GM12874 (cell line): ENCODE data around the gene PLD1.

Experiments
- TF ChIP-seq, protein P1 (sequence below): IDR thresholded peaks from 2 replicates; pipeline ENCODE4 v1.5.1; 2011; ENCODE audit warnings: low read depth, mild to moderate bottlenecking, control low read depth, low read length, moderate library complexity; ENCODE audit not compliant: insufficient read depth

PLD1 gene

DNA sequence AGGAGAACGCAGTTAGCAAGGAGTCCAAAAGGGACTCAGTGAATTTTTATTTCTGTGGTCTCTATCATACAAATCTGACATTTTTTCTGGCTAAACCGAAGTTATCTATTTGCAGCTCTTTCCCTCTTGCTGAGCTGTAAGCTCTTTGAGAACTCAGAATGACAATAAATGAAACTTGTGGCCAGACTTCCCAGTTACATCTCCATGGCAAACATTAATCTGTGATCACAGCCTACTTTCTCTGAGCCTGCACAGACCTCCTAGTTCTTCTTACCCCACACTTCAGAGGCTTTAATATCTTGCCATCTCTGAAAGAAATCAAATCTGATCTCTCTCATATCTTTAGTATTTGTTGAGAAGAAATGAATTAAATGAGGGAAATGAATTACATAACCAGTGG lies 58.0 kb downstream of the PLD1 start:
- TF ChIP-seq, protein P1, sequence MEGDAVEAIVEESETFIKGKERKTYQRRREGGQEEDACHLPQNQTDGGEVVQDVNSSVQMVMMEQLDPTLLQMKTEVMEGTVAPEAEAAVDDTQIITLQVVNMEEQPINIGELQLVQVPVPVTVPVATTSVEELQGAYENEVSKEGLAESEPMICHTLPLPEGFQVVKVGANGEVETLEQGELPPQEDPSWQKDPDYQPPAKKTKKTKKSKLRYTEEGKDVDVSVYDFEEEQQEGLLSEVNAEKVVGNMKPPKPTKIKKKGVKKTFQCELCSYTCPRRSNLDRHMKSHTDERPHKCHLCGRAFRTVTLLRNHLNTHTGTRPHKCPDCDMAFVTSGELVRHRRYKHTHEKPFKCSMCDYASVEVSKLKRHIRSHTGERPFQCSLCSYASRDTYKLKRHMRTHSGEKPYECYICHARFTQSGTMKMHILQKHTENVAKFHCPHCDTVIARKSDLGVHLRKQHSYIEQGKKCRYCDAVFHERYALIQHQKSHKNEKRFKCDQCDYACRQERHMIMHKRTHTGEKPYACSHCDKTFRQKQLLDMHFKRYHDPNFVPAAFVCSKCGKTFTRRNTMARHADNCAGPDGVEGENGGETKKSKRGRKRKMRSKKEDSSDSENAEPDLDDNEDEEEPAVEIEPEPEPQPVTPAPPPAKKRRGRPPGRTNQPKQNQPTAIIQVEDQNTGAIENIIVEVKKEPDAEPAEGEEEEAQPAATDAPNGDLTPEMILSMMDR, result no peak

DNA sequence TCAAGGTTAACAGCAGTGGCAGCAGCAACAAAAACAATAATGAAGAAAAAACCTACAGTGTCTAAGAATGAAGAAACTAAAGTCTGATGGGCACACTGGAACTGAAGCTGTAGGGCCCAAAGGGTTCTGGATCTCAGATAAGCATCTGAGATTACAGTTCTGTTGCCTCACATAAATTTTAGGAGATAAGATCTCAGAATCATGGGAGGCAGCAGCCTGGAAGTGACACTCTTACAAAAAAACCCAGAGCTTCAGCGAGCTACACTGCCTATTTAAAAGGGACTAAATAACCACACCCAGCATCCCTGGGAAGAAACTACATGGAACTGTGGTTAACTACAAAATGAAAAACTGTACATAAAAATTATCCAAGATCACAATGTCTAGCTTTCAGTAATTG lies 61.2 kb downstream of the PLD1 start:
- TF ChIP-seq, protein P1, result no peak

DNA sequence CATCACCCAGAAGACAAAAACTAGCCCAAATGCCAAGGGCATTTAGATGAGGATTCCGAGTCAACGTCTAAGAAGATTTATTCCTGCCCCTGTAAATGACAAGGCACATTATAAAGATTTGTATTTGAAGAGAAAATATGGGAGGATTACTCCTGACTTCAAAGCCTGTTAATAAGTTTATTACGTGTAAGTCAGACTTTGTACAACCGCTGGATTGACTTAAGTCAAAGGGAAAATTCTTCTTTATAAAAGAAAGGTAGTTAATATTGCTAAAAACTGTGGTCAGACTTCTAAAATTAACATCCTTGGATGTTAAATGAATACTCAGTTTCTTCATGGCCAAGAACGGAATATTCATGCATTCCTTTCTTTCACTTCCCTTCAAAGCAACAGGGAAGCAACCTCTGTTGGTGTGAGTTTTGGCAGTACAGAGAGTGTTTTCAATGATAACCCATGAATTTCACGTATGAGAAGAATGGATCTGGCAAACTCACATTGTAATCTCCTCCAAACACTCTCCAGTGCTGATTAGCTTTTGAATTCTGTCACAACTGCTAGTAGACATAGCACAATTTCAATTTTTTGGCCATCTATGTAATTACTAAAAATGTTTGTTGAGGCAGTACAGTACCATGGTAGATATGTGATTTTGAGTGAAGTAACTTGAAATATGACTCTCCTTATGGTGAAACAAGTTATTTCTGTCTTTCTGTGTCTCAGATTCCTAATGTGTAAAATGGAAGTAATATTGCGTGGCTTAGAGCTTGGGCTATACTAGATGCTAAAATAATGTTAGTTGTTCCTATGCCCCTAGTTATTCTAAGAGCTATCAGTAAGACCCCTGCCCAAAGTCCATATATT lies 62.0 kb downstream of the PLD1 start:
- TF ChIP-seq, protein P1, result no peak

DNA sequence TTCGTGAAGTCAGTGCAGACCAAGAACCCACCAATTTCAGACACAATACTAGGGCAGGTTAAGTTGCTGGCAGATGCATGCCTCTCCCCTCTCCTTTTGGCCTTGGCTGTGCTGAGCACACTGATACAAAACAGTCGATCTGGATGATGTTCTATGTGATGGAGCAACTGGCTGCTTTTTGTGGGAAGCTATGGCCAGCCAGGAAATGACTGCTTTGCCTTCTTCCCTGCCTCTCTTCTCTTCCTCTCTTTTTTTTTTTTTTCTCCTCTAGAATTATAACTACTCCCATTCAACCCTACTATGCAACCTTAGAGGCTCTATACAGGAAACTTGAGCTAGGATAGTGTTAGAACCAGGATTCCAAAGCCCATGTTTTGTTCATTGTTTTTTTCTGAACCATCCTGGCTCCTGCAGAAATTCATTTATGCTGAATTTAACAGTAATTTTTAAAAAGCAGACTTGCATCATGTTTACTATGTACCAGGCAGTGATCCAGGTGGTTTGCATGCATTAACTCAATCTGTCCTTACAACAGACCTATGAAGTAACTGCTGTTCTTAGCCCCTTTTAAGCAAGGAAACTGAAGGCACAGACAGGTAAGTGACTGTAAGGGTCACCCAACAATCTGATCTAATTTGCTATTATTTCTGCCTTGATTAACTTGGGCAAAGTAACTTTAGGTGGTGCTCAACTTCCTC lies 62.9 kb downstream of the PLD1 start:
- TF ChIP-seq, protein P1, result no peak

DNA sequence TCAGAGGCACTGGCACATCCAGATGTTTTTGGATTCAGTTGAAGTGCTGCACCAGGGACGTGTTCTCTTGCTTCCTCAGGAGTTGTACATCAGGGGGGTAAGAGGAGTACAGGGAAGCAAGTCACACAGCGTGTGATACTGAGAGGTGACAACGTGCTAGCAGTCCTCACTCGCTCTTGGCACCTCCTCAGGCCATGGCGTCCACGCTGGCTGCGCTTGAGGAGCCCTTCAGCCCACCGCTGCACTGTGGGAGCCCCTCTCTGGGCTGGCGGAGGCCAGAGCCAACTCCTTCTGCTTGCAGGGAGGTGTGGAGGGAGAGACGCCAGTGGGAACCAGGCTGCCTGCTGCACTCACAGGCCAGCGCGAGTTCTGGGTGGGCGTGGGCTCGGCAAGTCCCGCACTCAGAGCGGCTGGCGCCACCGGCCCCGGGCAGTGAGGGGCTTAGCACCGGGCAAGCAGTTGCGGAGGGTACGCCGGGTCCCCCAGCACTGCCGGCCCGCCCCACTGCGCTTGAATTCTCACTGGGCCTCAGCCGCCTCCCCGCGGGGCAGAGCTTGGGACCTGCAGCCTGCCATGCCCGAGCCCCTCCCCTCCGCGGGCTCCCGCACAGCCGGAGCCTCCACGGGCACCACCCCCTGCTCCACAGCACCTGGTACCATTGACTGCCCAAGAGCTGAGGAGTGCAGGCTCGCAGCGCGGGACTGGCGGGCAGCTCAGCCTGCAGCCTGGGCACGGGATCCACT lies 64.5 kb downstream of the PLD1 start:
- TF ChIP-seq, protein P1, result no peak

DNA sequence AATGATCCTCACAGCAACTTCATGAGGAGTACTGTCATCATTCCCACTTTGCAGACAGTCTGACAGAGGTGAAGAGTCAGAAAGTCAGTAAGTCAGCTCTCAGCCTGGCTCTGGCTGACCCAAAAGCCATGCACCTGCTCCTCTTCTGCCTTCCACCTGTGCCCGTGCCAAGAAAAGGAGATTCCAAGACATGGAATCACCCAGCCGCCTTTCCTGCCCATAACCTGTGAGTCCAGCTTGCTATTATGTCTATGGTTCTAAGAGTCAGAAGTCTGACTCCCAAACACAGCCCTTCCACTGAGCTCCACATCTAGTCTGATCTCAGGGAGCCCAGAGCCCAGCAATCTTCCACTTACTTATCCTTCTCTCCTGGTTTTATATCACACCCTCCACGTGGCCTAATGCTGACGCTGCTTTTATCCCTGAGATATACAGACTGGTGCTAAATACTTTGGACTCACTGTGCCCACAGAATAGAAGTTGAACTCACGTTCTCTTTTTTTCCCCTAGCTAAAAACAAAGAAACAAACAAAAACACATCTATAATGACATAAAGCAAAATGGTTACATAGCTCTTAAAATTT lies 66.0 kb downstream of the PLD1 start:
- TF ChIP-seq, protein P1, result no peak
